Endothelial cell of umbilical vein (primary cell): ENCODE measurements around the gene SYTL4.

ENCODE experiments used
- EZH2 ChIP-seq: IDR thresholded peaks from 2 replicates; pipeline ENCODE4 v1.6.1; 2012; ENCODE audit warnings: borderline replicate concordance, low read depth, mild to moderate bottlenecking, moderate library complexity, low read length, inconsistent platforms; ENCODE audit not compliant: severe bottlenecking
- POLR2AphosphoS5 ChIP-seq: IDR thresholded peaks from 2 replicates; pipeline ENCODE4 v1.6.1; 2012; ENCODE audit warnings: low read depth, mild to moderate bottlenecking, control low read depth, low read length, moderate library complexity; ENCODE audit not compliant: insufficient read depth
- TF ChIP-seq, protein P1 (sequence below), 2 donors: IDR thresholded peaks; 1 replicate in 1 of 2; 2 replicates in 1 of 2; pipeline ENCODE4 v1.5.1; 2011; ENCODE audit warnings: low read length in 2 of 2, mild to moderate bottlenecking in 2 of 2, moderate library complexity in 2 of 2, control low read depth in 1 of 2, inconsistent platforms in 1 of 2, low read depth in 1 of 2; ENCODE audit not compliant: insufficient read depth in 1 of 2; ENCODE audit errors: extremely low read depth in 1 of 2

DNA sequence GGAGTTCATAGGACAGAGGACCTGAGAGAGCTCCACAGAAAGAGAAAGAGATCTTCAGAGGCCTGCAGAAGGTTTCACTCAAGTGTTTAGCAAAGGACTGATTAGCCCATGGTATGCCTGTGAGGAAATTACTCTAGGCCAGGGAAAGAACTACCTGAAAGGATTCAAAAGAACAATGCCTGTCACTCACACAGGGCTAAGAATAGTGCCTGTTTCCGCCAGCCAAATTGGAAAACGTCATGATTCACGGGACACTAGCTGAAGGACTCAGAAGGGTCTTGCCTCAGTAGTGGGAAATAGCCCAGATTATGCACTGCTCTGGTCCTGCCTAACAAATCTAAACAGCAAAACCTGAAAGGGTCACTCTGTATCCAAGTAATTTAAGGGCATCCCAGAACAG lies 21.1 kb downstream of the SYTL4 start:
- TF ChIP-seq, protein P1, sequence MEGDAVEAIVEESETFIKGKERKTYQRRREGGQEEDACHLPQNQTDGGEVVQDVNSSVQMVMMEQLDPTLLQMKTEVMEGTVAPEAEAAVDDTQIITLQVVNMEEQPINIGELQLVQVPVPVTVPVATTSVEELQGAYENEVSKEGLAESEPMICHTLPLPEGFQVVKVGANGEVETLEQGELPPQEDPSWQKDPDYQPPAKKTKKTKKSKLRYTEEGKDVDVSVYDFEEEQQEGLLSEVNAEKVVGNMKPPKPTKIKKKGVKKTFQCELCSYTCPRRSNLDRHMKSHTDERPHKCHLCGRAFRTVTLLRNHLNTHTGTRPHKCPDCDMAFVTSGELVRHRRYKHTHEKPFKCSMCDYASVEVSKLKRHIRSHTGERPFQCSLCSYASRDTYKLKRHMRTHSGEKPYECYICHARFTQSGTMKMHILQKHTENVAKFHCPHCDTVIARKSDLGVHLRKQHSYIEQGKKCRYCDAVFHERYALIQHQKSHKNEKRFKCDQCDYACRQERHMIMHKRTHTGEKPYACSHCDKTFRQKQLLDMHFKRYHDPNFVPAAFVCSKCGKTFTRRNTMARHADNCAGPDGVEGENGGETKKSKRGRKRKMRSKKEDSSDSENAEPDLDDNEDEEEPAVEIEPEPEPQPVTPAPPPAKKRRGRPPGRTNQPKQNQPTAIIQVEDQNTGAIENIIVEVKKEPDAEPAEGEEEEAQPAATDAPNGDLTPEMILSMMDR (IDR thresholded peaks at IDR 0.05; ENCODE audit: extremely low read depth in 1 of 2, insufficient read depth in 1 of 2, low read depth in 1 of 2, low read length in 2 of 2): no peak
- no peak for TF ChIP-seq POLR2AphosphoS5
- TF ChIP-seq EZH2: no peak
